Measurements from ENCODE around the gene MYH8.

The MYH8 gene

GRCh38 chr17:10394201-10394887 is 27.4 kb downstream of the MYH8 start:
- H3K4me3 ChIP-seq (ENCODE audit: low read depth, low read length), result no peak overlapping the region
- in situ Hi-C loops (cut with HindIII; ENCODE audit: low sequenced_read_pairs), result no loop called here
- DNase-seq (ENCODE audit: low read depth), result no peak
- TF ChIP-seq, protein P1, sequence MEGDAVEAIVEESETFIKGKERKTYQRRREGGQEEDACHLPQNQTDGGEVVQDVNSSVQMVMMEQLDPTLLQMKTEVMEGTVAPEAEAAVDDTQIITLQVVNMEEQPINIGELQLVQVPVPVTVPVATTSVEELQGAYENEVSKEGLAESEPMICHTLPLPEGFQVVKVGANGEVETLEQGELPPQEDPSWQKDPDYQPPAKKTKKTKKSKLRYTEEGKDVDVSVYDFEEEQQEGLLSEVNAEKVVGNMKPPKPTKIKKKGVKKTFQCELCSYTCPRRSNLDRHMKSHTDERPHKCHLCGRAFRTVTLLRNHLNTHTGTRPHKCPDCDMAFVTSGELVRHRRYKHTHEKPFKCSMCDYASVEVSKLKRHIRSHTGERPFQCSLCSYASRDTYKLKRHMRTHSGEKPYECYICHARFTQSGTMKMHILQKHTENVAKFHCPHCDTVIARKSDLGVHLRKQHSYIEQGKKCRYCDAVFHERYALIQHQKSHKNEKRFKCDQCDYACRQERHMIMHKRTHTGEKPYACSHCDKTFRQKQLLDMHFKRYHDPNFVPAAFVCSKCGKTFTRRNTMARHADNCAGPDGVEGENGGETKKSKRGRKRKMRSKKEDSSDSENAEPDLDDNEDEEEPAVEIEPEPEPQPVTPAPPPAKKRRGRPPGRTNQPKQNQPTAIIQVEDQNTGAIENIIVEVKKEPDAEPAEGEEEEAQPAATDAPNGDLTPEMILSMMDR (IDR thresholded peaks at IDR 0.05; ENCODE audit: low read depth, low read length, missing control alignments), result no peak

GRCh38 chr17:10392880-10393279 is 28.9 kb downstream of the MYH8 start:
- TF ChIP-seq, protein P1 (IDR thresholded peaks at IDR 0.05; ENCODE audit: low read depth, low read length, missing control alignments), result no peak
- in situ Hi-C loops (cut with HindIII; ENCODE audit: low sequenced_read_pairs), result no loop called here
- H3K4me3 ChIP-seq (ENCODE audit: low read depth, low read length), result no peak overlapping the region
- DNase-seq (ENCODE audit: low read depth), result no peak

DNA sequence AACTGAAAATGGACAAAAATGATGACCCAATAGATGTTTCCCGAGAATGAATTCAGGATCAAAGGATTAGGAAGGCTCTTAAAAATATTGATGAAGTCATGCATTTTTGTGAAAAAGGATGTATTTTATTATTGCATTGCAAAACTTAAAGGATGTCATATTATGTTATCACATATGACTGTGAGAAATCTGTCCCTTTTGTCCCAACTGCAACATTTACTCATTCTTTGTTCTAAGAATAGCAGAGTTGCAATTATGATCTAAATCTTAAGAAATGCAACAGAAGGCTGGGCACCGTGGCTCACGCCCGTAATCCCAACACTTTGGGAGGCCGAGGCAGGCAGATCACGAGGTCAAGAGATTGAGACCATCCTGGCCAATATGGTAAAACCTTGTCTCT is 35.9 kb downstream of the MYH8 start:
- H3K4me3 ChIP-seq (ENCODE audit: low read depth, low read length), result no peak overlapping the region
- no peak for DNase-seq (ENCODE audit: low read depth)
- TF ChIP-seq, protein P1 (IDR thresholded peaks at IDR 0.05; ENCODE audit: low read depth, low read length, missing control alignments), result no peak
- in situ Hi-C loops (cut with HindIII; ENCODE audit: low sequenced_read_pairs), result no loop called here

GRCh38 chr17:10384175-10384574 is 37.6 kb downstream of the MYH8 start:
- in situ Hi-C loops (cut with HindIII; ENCODE audit: low sequenced_read_pairs), result no loop called here
- TF ChIP-seq, protein P1 (IDR thresholded peaks at IDR 0.05; ENCODE audit: low read depth, low read length, missing control alignments), result no peak
- no peak overlapping the region for H3K4me3 ChIP-seq (ENCODE audit: low read depth, low read length)
- DNase-seq (ENCODE audit: low read depth), result no peak

DNA sequence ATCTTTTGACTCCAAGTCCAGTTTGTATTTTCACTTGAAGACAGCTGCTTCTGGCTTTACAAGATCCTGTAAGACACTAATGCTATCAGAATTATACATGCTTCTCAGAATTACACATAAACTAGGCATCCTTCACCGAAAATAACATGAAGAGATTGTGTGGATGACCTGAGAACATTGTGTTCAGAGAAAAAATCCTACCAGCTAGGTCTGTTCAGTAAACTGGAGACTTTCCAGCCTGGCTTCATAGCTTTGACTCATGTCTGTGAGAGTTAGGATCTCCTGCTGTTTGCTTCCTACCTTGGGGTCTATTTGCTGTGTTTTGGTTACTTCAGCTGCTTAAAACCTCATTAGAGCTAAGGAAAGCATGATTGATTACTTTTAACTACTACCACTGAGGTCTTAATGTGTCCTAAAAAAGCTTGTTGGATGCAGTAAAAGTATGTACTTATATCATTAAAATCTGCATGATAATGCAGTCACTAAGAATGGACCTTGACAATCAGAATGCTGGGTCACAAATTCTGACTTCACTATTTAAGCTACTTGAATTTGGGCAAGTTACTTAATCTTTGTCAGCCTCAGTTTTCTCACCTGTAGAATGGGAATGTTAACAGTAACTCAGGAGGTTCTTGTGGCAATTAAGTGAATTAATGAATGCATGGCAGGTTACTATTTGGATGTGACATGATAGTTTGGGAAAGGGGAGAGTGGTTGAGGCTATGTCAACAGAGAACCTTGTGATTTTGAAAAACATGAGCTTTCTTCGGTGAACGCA is 40.9 kb downstream of the MYH8 start:
- no peak overlapping the region for H3K4me3 ChIP-seq (ENCODE audit: low read depth, low read length)
- peak; percentile 49 for DNase-seq (ENCODE audit: low read depth)
- TF ChIP-seq, protein P1 (IDR thresholded peaks at IDR 0.05; ENCODE audit: low read depth, low read length, missing control alignments), result no peak
- in situ Hi-C loops (cut with HindIII; ENCODE audit: low sequenced_read_pairs), result no loop called here

DNA sequence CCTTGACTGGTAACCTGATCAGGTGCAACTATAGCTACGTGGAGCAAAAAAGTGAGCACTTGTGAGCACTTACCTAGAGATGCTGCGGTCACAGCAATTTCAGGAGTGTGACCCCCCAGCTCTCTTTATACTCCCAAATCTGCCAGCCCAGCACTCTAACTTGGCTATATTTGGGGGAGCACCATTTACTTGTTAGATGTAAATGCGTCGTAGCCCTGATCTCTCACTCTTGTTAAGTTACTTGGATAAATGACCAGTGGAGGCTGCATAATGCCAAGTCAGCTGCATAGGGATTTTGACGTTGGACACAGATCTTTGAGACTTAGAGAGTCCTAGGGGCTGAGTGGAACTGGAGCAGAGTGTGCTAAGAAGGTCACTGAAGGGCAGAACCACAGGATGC is 48.8 kb downstream of the MYH8 start, which contains the start of gene MYH13:
Gene MYH13, minus strand, starts transcription at position 101 of the 400 bp plus-strand sequence. CDS start 8,476 bp downstream, outside the sequence.
- in situ Hi-C loops (cut with HindIII; ENCODE audit: low sequenced_read_pairs), result no loop called here
- no peak within 1 kb of the TSS for H3K4me3 ChIP-seq (ENCODE audit: low read depth, low read length)
- no peak for DNase-seq (ENCODE audit: low read depth)
- TF ChIP-seq, protein P1 (IDR thresholded peaks at IDR 0.05; ENCODE audit: low read depth, low read length, missing control alignments), result no peak
